Retinal pigment epithelial cell (primary cell): Measurements from ENCODE around the gene CLIC4.
"Not testable (repeated sequence)": the region's sequence is repeated elsewhere in the genome, so short reads cannot be mapped to it uniquely, and the experiment has no call there.

Experiments used
- DNase-seq: peaks from one replicate; pipeline ENCODE4 v3.0.0-alpha.2; 2010; ENCODE audit warnings: low read depth
- H3K4me3 ChIP-seq: 2 replicates; pipeline ENCODE4 v1.5.1; 2011; ENCODE audit warnings: mild to moderate bottlenecking, low read length, control low read depth, moderate library complexity
- TF ChIP-seq, protein P1 (sequence below): conservative IDR thresholded peaks from 2 replicates; pipeline ENCODE4 v1.5.1; 2011; ENCODE audit warnings: low read depth, low read length, control low read depth, inconsistent platforms

CLIC4 gene

DNA sequence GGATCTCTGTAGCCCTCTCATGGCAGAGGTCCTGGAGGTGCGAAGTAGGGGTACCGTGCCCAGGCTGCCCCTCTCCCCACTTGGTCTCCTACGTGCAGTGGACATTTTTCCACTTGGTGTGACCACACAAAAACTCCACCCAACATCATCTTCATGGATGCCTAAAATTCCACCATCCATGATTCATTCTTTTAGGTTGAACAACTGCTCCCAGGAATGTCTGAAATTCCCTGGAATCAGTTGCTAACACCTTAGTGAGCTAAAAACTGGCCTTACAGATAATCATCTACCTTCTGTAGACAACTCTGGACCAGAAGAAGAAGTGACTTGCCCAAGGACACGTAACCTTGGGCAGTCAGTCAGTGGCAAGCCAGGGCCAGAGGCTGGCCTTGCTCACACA lies 32.1 kb upstream of the CLIC4 start:
- no peak overlapping the region for H3K4me3 ChIP-seq
- TF ChIP-seq, protein P1, sequence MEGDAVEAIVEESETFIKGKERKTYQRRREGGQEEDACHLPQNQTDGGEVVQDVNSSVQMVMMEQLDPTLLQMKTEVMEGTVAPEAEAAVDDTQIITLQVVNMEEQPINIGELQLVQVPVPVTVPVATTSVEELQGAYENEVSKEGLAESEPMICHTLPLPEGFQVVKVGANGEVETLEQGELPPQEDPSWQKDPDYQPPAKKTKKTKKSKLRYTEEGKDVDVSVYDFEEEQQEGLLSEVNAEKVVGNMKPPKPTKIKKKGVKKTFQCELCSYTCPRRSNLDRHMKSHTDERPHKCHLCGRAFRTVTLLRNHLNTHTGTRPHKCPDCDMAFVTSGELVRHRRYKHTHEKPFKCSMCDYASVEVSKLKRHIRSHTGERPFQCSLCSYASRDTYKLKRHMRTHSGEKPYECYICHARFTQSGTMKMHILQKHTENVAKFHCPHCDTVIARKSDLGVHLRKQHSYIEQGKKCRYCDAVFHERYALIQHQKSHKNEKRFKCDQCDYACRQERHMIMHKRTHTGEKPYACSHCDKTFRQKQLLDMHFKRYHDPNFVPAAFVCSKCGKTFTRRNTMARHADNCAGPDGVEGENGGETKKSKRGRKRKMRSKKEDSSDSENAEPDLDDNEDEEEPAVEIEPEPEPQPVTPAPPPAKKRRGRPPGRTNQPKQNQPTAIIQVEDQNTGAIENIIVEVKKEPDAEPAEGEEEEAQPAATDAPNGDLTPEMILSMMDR, result no peak
- no peak for DNase-seq

DNA sequence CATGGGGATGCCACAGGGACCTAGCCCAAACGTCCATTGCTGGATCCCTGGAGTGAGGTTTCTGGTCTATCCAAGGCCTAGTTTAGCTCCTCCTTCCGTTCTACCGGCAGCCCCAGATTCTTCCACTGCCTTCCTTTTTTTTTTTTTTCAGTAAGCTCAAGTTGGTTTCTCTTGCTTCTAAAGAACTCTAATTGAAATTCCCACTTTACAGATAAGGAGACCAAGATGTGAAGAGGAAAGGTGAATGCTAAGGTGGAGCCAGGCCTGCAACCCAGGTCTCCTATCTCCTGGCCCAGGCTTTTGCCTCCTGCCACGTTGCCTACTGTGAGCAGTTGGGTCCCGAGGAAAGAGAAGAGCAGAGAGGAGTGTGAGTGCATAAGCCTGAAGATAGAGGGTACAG lies 31.5 kb upstream of the CLIC4 start:
- H3K4me3 ChIP-seq, result no peak overlapping the region

DNA sequence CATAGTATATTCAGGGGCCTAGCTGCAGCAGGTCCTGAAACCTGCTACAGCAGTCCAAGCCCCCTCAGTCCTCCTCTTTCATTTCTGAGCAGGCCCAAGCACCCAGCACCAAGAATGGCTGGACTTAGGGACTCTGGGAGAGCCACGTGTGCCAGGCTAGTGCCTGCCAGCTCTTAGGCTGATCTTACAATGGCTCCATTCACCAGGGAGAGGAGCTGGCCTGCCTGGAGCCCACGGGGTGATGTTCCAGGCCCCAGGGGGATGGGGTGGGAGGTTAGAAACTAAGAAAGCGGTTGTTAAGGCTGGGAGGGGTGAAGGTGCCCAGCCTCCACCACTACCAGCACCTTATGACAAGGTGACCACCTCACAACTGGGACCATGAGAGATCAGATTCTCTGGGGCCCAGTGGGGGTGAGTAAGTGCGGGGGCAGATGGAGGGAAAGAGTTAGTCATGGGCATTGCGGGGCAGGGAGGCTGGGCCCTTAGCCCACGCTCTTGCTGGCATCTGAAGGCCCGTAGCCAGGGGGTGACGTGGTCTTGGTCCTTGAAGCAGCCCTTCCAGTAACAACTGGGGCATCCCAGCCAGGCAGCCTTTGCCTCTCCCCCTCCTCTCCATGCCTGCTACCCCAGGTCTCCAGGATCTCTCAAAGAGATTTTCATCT lies 30.3 kb upstream of the CLIC4 start:
- TF ChIP-seq, protein P1, result no peak

More for the DNA sequence above, 31.5 kb upstream of the CLIC4 start:
- no peak for DNase-seq
- TF ChIP-seq, protein P1, result no peak

DNA sequence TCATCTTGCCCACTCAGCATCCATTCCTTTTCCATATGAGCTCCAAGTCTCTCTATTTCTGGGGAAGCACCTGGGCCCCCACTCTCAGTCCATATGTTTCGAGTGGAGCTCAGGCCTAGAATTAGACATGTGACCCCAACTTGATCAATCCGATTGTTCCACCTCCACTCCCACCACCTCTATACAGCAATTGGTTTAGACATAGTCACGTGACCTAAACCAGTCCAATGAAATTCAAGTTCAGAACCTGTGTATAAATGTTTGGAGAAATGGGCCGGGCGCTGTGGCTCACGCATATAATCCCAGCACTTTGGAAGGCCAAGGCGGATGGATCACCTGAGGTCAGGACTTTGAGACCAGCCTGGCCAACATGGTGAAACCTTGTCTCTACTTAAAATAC lies 29.6 kb upstream of the CLIC4 start:
- TF ChIP-seq, protein P1, result no peak
- DNase-seq, result no peak
- H3K4me3 ChIP-seq, result no peak overlapping the region

More for the DNA sequence above, 30.3 kb upstream of the CLIC4 start:
- no peak for DNase-seq
- H3K4me3 ChIP-seq, result no peak overlapping the region

DNA sequence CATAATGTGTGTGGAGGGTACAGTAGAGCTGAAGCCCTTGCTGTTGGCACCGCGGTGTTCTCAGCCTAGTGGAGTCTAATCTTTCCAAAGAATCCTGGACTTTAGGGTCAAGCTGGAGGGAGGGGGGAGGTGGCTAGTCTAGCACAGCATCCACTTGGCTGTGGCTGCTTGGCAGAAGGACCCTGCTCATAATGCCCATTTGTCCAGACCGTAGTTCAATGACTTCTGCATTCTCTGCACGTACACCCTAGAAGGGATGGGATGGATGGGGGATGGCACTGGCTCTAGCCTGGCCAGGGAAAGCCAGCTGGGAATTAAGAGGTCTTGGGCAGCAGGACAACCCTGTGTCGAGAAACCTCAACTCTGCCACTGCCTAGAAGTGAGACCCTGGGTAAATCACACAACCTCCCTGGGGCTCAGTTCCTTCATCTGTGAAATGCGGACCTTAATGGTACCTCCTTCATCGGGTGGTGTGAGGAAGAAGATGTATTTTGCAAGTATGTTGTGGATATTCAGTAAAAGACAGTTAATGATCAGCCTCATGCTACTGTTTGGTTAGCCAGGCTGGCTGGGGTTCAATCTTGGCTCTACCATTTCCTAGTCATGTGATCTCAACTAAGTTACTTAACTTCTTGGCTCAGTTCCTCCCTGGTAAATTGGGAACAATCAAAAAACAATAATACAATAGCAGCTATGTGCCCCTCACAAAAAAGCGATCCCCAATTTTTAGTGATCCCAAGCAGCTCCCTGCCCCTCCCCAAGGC lies 27.2 kb upstream of the CLIC4 start:
- H3K4me3 ChIP-seq, result no peak overlapping the region
- TF ChIP-seq, protein P1, result no peak
- DNase-seq, result no peak

DNA sequence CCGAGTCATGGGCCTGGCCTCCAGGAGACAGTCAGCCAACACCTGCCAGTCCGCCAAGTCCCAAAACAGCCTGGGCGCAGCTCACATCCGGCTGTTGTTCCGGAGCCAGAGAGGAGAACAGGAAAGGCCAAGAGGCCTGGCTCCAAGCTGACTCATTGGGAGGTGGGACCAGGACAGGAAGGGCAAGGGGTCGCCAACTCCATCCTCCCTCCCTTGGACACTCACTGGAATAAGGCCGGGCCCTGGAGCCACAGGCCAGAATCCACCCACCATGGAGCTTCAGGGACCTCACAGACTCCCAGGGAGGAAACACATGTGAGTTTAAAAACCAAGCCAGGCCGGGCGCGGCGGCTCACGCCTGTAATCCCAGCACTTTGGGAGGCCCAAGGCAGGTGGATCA lies 25.1 kb upstream of the CLIC4 start:
- TF ChIP-seq, protein P1, result no peak
- DNase-seq, result no peak

DNA sequence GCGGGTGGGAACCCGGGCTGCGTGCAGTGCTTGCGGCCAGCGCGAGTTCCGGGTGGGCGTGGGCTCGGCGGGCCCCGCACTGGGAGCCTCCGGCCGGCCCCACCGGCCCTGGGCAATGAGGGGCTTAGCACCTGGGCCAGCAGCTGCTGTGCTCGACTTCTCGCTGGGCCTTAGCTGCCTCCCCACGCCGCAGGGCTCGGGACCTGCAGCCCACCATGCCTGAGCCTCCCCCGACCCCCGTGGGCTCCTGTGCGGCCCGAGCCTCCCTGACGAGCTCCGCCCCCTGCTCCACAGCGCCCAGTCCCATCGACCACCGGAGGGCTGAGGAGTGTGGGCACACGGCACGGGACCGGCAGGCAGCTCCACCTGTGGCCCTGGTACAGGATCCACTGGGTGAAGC lies 23.7 kb upstream of the CLIC4 start:
- TF ChIP-seq, protein P1, result no peak
- DNase-seq, result no peak

More for the DNA sequence above, 25.1 kb upstream of the CLIC4 start:
- no peak overlapping the region for H3K4me3 ChIP-seq

DNA sequence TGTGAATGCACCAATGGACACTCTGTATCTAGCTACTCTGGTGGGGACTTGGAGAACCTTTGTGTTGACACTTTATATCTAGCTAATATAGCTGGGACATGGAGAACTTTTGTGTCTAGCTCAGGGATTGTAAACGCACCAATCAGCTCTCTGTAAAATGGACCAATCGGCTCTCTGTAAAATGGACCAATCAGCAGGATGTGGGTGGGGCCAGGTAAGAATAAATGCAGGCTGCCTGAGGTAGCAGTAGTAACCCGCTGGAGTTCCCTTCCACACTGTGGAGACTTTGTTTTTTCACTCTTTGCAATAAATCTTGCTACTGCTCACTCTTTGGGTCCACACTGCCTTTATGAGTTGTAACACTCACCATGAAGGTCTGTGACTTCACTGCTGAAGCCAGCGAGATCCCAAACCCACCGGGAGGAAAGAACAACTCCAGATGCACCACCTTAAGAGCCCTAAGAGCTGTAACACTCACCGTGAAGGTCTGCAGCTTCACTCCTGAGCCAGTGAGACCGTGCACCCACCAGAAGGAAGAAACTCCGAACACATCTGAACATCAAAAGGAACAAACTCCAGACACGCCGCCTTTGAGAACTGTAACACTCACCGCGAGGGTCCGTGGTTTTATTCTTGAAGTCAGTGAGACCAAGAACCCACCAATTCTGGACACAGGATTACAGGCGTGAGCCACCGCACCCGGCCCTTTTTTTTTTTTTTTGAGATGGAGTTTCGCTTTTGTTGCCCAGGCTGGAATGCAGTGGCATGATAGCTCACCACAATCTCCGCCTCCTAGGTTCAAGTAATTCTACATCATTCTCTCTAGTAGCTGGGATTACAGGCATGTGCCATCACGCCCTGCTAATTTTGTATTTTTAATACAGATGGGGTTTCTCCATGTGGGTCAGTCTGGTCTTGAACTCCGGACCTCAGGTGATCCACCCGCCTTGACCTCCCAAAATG lies 22.9 kb upstream of the CLIC4 start:
- DNase-seq, H3K4me3 ChIP-seq: not testable (repeated sequence)

More for the DNA sequence above, 23.7 kb upstream of the CLIC4 start:
- H3K4me3 ChIP-seq, result no peak overlapping the region
